Astrocyte (in vitro differentiated cells and primary cell): ENCODE results near the gene GRHL1. TPM values are rescaled to one million over a fixed set of nuclear protein-coding genes. Genes with fewer than 3 reads are reported as not detected.
"Not testable (repeated sequence)": the region's sequence is repeated elsewhere in the genome, so short reads cannot be mapped to it uniquely, and the experiment has no call there.

ENCODE experiments used
- DNase-seq: peaks from one replicate; pipeline ENCODE4 v3.0.0-alpha.2; 2010; ENCODE audit warnings: low read depth
- FAIRE-seq: peaks from 2 replicates; lab custom pipeline; 2011; peaks lifted over from hg19 to GRCh38; lab: Jason Lieb, UNC
- H2AFZ ChIP-seq: 2 replicates; pipeline ENCODE4 v1.6.0; 2012; ENCODE audit warnings: low read depth, low read length, inconsistent platforms
- H3K27ac ChIP-seq: 2 replicates; pipeline ENCODE4 v1.5.1; 2011; ENCODE audit warnings: low read depth, low read length, inconsistent platforms
- H3K27me3 ChIP-seq: 2 replicates; pipeline ENCODE4 v1.6.0; 2011; ENCODE audit warnings: low read length, inconsistent platforms; ENCODE audit not compliant: insufficient read depth
- H3K36me3 ChIP-seq: 2 replicates; pipeline ENCODE4 v1.5.1; 2011; ENCODE audit warnings: low read length, inconsistent platforms; ENCODE audit not compliant: insufficient read depth
- H3K4me1 ChIP-seq: 2 replicates; pipeline ENCODE4 v1.5.1; 2011; ENCODE audit warnings: low read length, inconsistent platforms; ENCODE audit not compliant: insufficient read depth
- H3K4me2 ChIP-seq: 2 replicates; pipeline ENCODE4 v1.6.0; 2012; ENCODE audit warnings: low read length, inconsistent platforms
- H3K4me3 ChIP-seq: 2 replicates; pipeline ENCODE4 v1.5.1; 2011; ENCODE audit warnings: low read depth, mild to moderate bottlenecking, low read length, inconsistent platforms; ENCODE audit not compliant: insufficient read depth
- H3K79me2 ChIP-seq: 2 replicates; pipeline ENCODE4 v1.6.0; 2012; ENCODE audit warnings: mild to moderate bottlenecking, low read length, inconsistent platforms; ENCODE audit not compliant: insufficient read depth
- H3K9ac ChIP-seq: 2 replicates; pipeline ENCODE4 v1.6.0; 2012; ENCODE audit warnings: mild to moderate bottlenecking, low read length, inconsistent platforms
- H3K9me3 ChIP-seq: 2 replicates; pipeline ENCODE4 v1.5.1; 2012; ENCODE audit warnings: low read depth, mild to moderate bottlenecking, low read length, inconsistent platforms; ENCODE audit not compliant: insufficient read depth
- H4K20me1 ChIP-seq: 2 replicates; pipeline ENCODE4 v1.6.0; 2012; ENCODE audit warnings: low read length, inconsistent platforms; ENCODE audit not compliant: insufficient read depth
- H3K27ac Mint-ChIP-seq: one replicate; pipeline ENCODE4 v1.8.0; 2021; ENCODE audit warnings: mild to moderate bottlenecking, mixed read lengths; ENCODE audit not compliant: unreplicated experiment
- H3K27me3 Mint-ChIP-seq: one replicate; pipeline ENCODE4 v1.8.0; 2021; ENCODE audit warnings: low read depth, mixed read lengths; ENCODE audit not compliant: unreplicated experiment
- H3K36me3 Mint-ChIP-seq: one replicate; pipeline ENCODE4 v1.8.0; 2021; ENCODE audit warnings: low read depth, mixed read lengths; ENCODE audit not compliant: unreplicated experiment
- H3K4me1 Mint-ChIP-seq: one replicate; pipeline ENCODE4 v1.8.0; 2021; ENCODE audit warnings: low read depth, mixed read lengths; ENCODE audit not compliant: unreplicated experiment
- H3K4me3 Mint-ChIP-seq: one replicate; pipeline ENCODE4 v1.8.0; 2021; ENCODE audit warnings: mild to moderate bottlenecking, moderate library complexity, mixed read lengths; ENCODE audit not compliant: unreplicated experiment
- H3K9me3 Mint-ChIP-seq: one replicate; pipeline ENCODE4 v1.8.0; 2021; ENCODE audit warnings: mild to moderate bottlenecking, mixed read lengths; ENCODE audit not compliant: unreplicated experiment
- CTCF ChIP-seq: IDR thresholded peaks from 2 replicates; pipeline ENCODE4 v1.5.1; 2011; ENCODE audit warnings: low read depth, mild to moderate bottlenecking, inconsistent platforms, low read length, moderate library complexity; ENCODE audit not compliant: insufficient read depth
- EZH2 ChIP-seq: IDR thresholded peaks from 2 replicates; pipeline ENCODE4 v1.6.1; 2012; ENCODE audit warnings: mild to moderate bottlenecking, low read length, inconsistent platforms; ENCODE audit not compliant: insufficient read depth
- total RNA-seq: library from RNA; stranded (reverse); gene quantifications from 2 replicates; pipeline ENCODE4 v1.2.1, GENCODE V29; 2021

Gene GRHL1
- total RNA-seq, 1 donor from 2014 or later, result 4.1 TPM

GRCh38 chr2:9918275-9918674 is 33.2 kb upstream of the GRHL1 start:
- H3K4me1 ChIP-seq, result peaks cover 18% of the 10 kb centered on the region
- H2AFZ ChIP-seq, result no peak overlapping the region
- no peak overlapping the region for H3K9ac ChIP-seq
- no peak overlapping the region for H3K4me2 ChIP-seq
- H3K4me3 Mint-ChIP-seq, result no peak overlapping the region
- FAIRE-seq (peak; percentile 50), DNase-seq (peak; percentile 41)
- peaks cover 22% of the 10 kb centered on the region for H3K36me3 ChIP-seq
- H3K27me3 ChIP-seq, result no peaks in the 10 kb centered on the region
- no peaks in the 10 kb centered on the region for H4K20me1 ChIP-seq
- H3K27ac ChIP-seq, result no peak overlapping the region
- H3K9me3 Mint-ChIP-seq, result no peaks in the 10 kb centered on the region
- H3K4me1 Mint-ChIP-seq, result peaks cover 19% of the 10 kb centered on the region
- no peaks in the 10 kb centered on the region for H3K27me3 Mint-ChIP-seq
- H3K36me3 Mint-ChIP-seq, result peaks cover 3% of the 10 kb centered on the region
- no peak for TF ChIP-seq CTCF
- TF ChIP-seq EZH2, result no peak
- H3K4me3 ChIP-seq, result no peak overlapping the region
- peak overlapping the region; percentile 26 for H3K27ac Mint-ChIP-seq
- H3K9me3 ChIP-seq, result no peaks in the 10 kb centered on the region
- H3K79me2 ChIP-seq, result no peaks in the 10 kb centered on the region

- H3K36me3 ChIP-seq, result peaks cover 25% of the 10 kb centered on the region
- H4K20me1 ChIP-seq, result no peaks in the 10 kb centered on the region
- TF ChIP-seq EZH2, result no peak
- H3K4me1 Mint-ChIP-seq, result peaks cover 13% of the 10 kb centered on the region
- no peaks in the 10 kb centered on the region for H3K27me3 ChIP-seq
- no peaks in the 10 kb centered on the region for H3K79me2 ChIP-seq
- peaks cover 12% of the 10 kb centered on the region for H3K4me1 ChIP-seq
- FAIRE-seq (no peak), DNase-seq (no peak)
- no peak overlapping the region for H2AFZ ChIP-seq
- H3K36me3 Mint-ChIP-seq, result peaks cover 5% of the 10 kb centered on the region
- no peaks in the 10 kb centered on the region for H3K9me3 Mint-ChIP-seq
- no peak overlapping the region for H3K9ac ChIP-seq
- H3K4me3 Mint-ChIP-seq, result no peak overlapping the region
- no peak overlapping the region for H3K4me2 ChIP-seq
- H3K27ac Mint-ChIP-seq, result no peak overlapping the region
- H3K4me3 ChIP-seq, result no peak overlapping the region
- H3K27me3 Mint-ChIP-seq, result no peaks in the 10 kb centered on the region
- no peaks in the 10 kb centered on the region for H3K9me3 ChIP-seq
- no peak overlapping the region for H3K27ac ChIP-seq
Observed at GRCh38 chr2:9919512-9919911, 32.0 kb upstream of the GRHL1 start.

- not testable (repeated sequence) for H3K36me3 ChIP-seq, FAIRE-seq, H2AFZ ChIP-seq, H3K4me2 ChIP-seq, H3K4me1 ChIP-seq, H3K4me3 Mint-ChIP-seq, H3K79me2 ChIP-seq, H3K9ac ChIP-seq, H3K27ac Mint-ChIP-seq, H3K9me3 ChIP-seq, H3K27me3 Mint-ChIP-seq, H3K4me1 Mint-ChIP-seq, H3K27me3 ChIP-seq, H3K4me3 ChIP-seq, H3K27ac ChIP-seq, DNase-seq, H4K20me1 ChIP-seq
- Mint-ChIP-seq H3K9me3 (peaks cover 14% of the 10 kb centered on the region), H3K36me3 (peaks cover 25% of the 10 kb centered on the region)
Observed at GRCh38 chr2:9927020-9927419, 24.5 kb upstream of the GRHL1 start.
